HUES64 (cell line): Measurements from ENCODE around the gene TMEM235.

Experiments used
- H3K27ac ChIP-seq: 2 replicates; pipeline ENCODE4 v1.7.0; 2013; ENCODE audit warnings: low read depth, low read length, inconsistent platforms
- H3K27me3 ChIP-seq: 2 replicates; pipeline ENCODE4 v1.6.1; 2013; ENCODE audit warnings: mild to moderate bottlenecking, low read length; ENCODE audit not compliant: insufficient read depth
- H3K36me3 ChIP-seq: 2 replicates; pipeline ENCODE4 v1.6.1; 2013; ENCODE audit warnings: mild to moderate bottlenecking, low read length; ENCODE audit not compliant: insufficient read depth
- H3K4me1 ChIP-seq: 2 replicates; pipeline ENCODE4 v1.6.1; 2013; ENCODE audit warnings: mild to moderate bottlenecking, low read length, moderate library complexity; ENCODE audit not compliant: insufficient read depth
- H3K4me3 ChIP-seq: 2 replicates; pipeline ENCODE4 v1.5.1; 2013; ENCODE audit warnings: mild to moderate bottlenecking, low read length, moderate library complexity
- H3K9ac ChIP-seq: 2 replicates; pipeline ENCODE4 v1.6.1; 2013; ENCODE audit warnings: mild to moderate bottlenecking, low read depth, low read length
- H3K9me3 ChIP-seq: 2 replicates; pipeline ENCODE4 v1.6.1; 2013; ENCODE audit warnings: low read depth, low read length; ENCODE audit not compliant: insufficient read depth
- WGBS: fragments of 150-250, 120-280 bp; methylation state at CpG from one replicate; pipeline ENCODE4 v1.1.7; 2013; ENCODE audit warnings: missing lambda C conversion rate; 5-methylcytosine and 5-hydroxymethylcytosine counted together

The TMEM235 gene

GRCh38 chr17:78223061-78223460, 8.4 kb upstream of the TMEM235 start:
- H3K4me3 ChIP-seq, result no peak overlapping the region
- H3K27ac ChIP-seq, result no peak overlapping the region
- H3K9me3 ChIP-seq, result no peaks in the 10 kb centered on the region
- H3K36me3 ChIP-seq, result peaks cover 59% of the 10 kb centered on the region
- H3K4me1 ChIP-seq, result peaks cover 12% of the 10 kb centered on the region
- H3K9ac ChIP-seq, result no peak overlapping the region
- 97% methylated on average over 4 of the region's 4 CpGs for WGBS
- no peaks in the 10 kb centered on the region for H3K27me3 ChIP-seq

GRCh38 chr17:78223765-78224164, 7.7 kb upstream of the TMEM235 start:
- no peaks in the 10 kb centered on the region for H3K9me3 ChIP-seq
- 98% methylated on average over 3 of the region's 3 CpGs for WGBS
- no peak overlapping the region for H3K4me3 ChIP-seq
- peaks cover 12% of the 10 kb centered on the region for H3K4me1 ChIP-seq
- no peak overlapping the region for H3K9ac ChIP-seq
- H3K27ac ChIP-seq, result no peak overlapping the region
- H3K36me3 ChIP-seq, result peaks cover 58% of the 10 kb centered on the region
- H3K27me3 ChIP-seq, result no peaks in the 10 kb centered on the region

- H3K27ac ChIP-seq, result no peak overlapping the region
- H3K27me3 ChIP-seq, result no peaks in the 10 kb centered on the region
- H3K9me3 ChIP-seq, result no peaks in the 10 kb centered on the region
- H3K4me1 ChIP-seq, result peaks cover 5% of the 10 kb centered on the region
- H3K9ac ChIP-seq, result no peak overlapping the region
- 94% methylated on average over 27 of the region's 27 CpGs for WGBS
- H3K36me3 ChIP-seq, result peaks cover 51% of the 10 kb centered on the region
- H3K4me3 ChIP-seq, result no peak overlapping the region
Observed at GRCh38 chr17:78224231-78225087, 7.0 kb upstream of the TMEM235 start.

- Histone ChIP-seq H3K27me3 (peaks cover 5% of the 10 kb centered on the region), H3K4me3 (no peak overlapping the region), H3K27ac (no peak overlapping the region), H3K9me3 (no peaks in the 10 kb centered on the region), H3K36me3 (peaks cover 46% of the 10 kb centered on the region), H3K4me1 (no peaks in the 10 kb centered on the region), H3K9ac (no peak overlapping the region)
- 90% methylated on average over 16 of the region's 16 CpGs for WGBS
Observed at GRCh38 chr17:78225088-78225865, 6.2 kb upstream of the TMEM235 start.

GRCh38 chr17:78226055-78226758, 5.2 kb upstream of the TMEM235 start:
- no peak overlapping the region for H3K27ac ChIP-seq
- H3K9ac ChIP-seq, result no peak overlapping the region
- no peaks in the 10 kb centered on the region for H3K9me3 ChIP-seq
- peaks cover 15% of the 10 kb centered on the region for H3K27me3 ChIP-seq
- 83% methylated on average over 11 of the region's 12 CpGs for WGBS
- no peak overlapping the region for H3K4me3 ChIP-seq
- H3K36me3 ChIP-seq, result peaks cover 37% of the 10 kb centered on the region
- no peaks in the 10 kb centered on the region for H3K4me1 ChIP-seq

GRCh38 chr17:78226759-78227454, 4.5 kb upstream of the TMEM235 start:
- Histone ChIP-seq H3K27me3 (peaks cover 21% of the 10 kb centered on the region), H3K9ac (no peak overlapping the region), H3K27ac (no peak overlapping the region), H3K4me3 (no peak overlapping the region), H3K4me1 (no peaks in the 10 kb centered on the region), H3K36me3 (peaks cover 30% of the 10 kb centered on the region), H3K9me3 (no peaks in the 10 kb centered on the region)
- 90% methylated on average over 20 of the region's 20 CpGs for WGBS

GRCh38 chr17:78227455-78227916, 3.9 kb upstream of the TMEM235 start:
- H3K4me1 ChIP-seq, result no peaks in the 10 kb centered on the region
- peaks cover 27% of the 10 kb centered on the region for H3K36me3 ChIP-seq
- H3K9ac ChIP-seq, result no peak overlapping the region
- 94% methylated on average over 10 of the region's 10 CpGs for WGBS
- no peak overlapping the region for H3K27ac ChIP-seq
- H3K27me3 ChIP-seq, result peaks cover 27% of the 10 kb centered on the region
- no peak overlapping the region for H3K4me3 ChIP-seq
- no peaks in the 10 kb centered on the region for H3K9me3 ChIP-seq

- Histone ChIP-seq H3K27ac (no peak overlapping the region), H3K9ac (no peak overlapping the region), H3K36me3 (peaks cover 21% of the 10 kb centered on the region), H3K9me3 (no peaks in the 10 kb centered on the region), H3K27me3 (peaks cover 33% of the 10 kb centered on the region), H3K4me3 (no peak overlapping the region), H3K4me1 (no peaks in the 10 kb centered on the region)
- WGBS, result 89% methylated on average over 4 of the region's 4 CpGs
Observed at GRCh38 chr17:78228176-78228575, 3.3 kb upstream of the TMEM235 start.

GRCh38 chr17:78230252-78230962, 1.0 kb upstream of the TMEM235 start:
- no peaks in the 10 kb centered on the region for H3K36me3 ChIP-seq
- H3K27ac ChIP-seq, result no peak overlapping the region
- H3K4me1 ChIP-seq, result no peaks in the 10 kb centered on the region
- H3K27me3 ChIP-seq, result peaks cover 34% of the 10 kb centered on the region
- no peaks in the 10 kb centered on the region for H3K9me3 ChIP-seq
- 90% methylated on average over 10 of the region's 13 CpGs for WGBS
- H3K9ac ChIP-seq, result no peak overlapping the region
- no peak overlapping the region for H3K4me3 ChIP-seq
